ENCODE data around the gene RUNX3.

DNA sequence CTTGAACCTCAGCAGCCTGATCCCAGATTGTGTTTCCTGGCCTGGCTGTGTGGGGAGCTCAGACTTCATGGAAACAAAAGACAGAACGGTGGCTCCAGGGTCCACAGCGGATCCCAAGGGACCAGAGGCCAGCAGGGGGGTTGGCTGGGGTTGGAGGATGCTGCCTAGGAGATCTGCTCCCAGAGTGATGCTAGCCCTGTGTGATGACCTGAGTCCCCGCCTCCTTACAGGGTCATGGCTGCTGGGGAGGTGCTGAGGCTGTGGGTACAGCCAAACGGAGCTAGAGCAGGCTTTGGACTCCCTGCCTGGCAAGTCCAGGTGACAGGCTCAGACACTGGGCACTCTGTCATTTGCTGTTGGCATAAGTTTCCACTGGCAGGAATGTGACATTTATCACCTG is 11.5 kb upstream of the RUNX3 start:
- TF ChIP-seq POLR2A (IDR thresholded peaks at IDR 0.05): no peak
- TF ChIP-seq, protein P1, sequence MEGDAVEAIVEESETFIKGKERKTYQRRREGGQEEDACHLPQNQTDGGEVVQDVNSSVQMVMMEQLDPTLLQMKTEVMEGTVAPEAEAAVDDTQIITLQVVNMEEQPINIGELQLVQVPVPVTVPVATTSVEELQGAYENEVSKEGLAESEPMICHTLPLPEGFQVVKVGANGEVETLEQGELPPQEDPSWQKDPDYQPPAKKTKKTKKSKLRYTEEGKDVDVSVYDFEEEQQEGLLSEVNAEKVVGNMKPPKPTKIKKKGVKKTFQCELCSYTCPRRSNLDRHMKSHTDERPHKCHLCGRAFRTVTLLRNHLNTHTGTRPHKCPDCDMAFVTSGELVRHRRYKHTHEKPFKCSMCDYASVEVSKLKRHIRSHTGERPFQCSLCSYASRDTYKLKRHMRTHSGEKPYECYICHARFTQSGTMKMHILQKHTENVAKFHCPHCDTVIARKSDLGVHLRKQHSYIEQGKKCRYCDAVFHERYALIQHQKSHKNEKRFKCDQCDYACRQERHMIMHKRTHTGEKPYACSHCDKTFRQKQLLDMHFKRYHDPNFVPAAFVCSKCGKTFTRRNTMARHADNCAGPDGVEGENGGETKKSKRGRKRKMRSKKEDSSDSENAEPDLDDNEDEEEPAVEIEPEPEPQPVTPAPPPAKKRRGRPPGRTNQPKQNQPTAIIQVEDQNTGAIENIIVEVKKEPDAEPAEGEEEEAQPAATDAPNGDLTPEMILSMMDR (IDR thresholded peaks at IDR 0.05): no peak

Data from uterus (tissue), 2 donors.